H1 (cell line): ENCODE results near the gene GPC3. TPM values are rescaled to one million over a fixed set of nuclear protein-coding genes. Genes with fewer than 3 reads are reported as not detected.

Experiments used
- CTCF ChIA-PET: fragments of 300-600 bp; sonication (Branson Sonifier 250); formaldehyde crosslinking; loops from one replicate; lab custom pipeline; 2021; ENCODE audit not compliant: partially characterized antibody; lab: Charles Lee
- POLR2A ChIA-PET: fragments of 300-600 bp; sonication (Branson Sonifier 250); formaldehyde crosslinking; loops from one replicate; lab custom pipeline; 2021; ENCODE audit warnings: inconsistent platforms; ENCODE audit not compliant: partially characterized antibody; lab: Charles Lee
- DNase-seq, 2 experiments: peaks; one replicate each; pipeline versions ENCODE4 v3.0.0 to v3.0.0-alpha.2; 2010 to 2022; ENCODE audit warnings: low spot score in 2 of 2, low read depth in 1 of 2, mixed read lengths in 1 of 2
- FAIRE-seq: peaks from 2 replicates; lab custom pipeline; 2011; peaks lifted over from hg19 to GRCh38; lab: Jason Lieb, UNC
- H2AFZ ChIP-seq: 2 replicates; pipeline ENCODE4 v1.8.1; 2012; ENCODE audit warnings: low read length, inconsistent platforms
- H2AK5ac ChIP-seq: 2 replicates; pipeline ENCODE4 v1.6.1; 2013; ENCODE audit warnings: low read depth, low read length
- H2BK120ac ChIP-seq: replicated peaks from 2 replicates; pipeline ENCODE3; 2013; ENCODE audit warnings: low read depth, low read length, inconsistent platforms
- H2BK12ac ChIP-seq: 2 replicates; pipeline ENCODE4 v1.6.1; 2013; ENCODE audit warnings: low read depth, low read length
- H2BK15ac ChIP-seq: 2 replicates; pipeline ENCODE4 v1.6.1; 2013; ENCODE audit warnings: low read length
- H2BK20ac ChIP-seq: 2 replicates; pipeline ENCODE4 v1.6.1; 2013; ENCODE audit warnings: low read length
- H2BK5ac ChIP-seq: 2 replicates; pipeline ENCODE4 v1.6.1; 2013; ENCODE audit warnings: low read depth, low read length
- H3K14ac ChIP-seq: 2 replicates; pipeline ENCODE4 v1.6.1; 2013; ENCODE audit warnings: inconsistent platforms; ENCODE audit not compliant: insufficient read length
- H3K18ac ChIP-seq: 2 replicates; pipeline ENCODE4 v1.6.1; 2013; ENCODE audit warnings: low read length; ENCODE audit errors: extremely low read depth
- H3K23ac ChIP-seq: 2 replicates; pipeline ENCODE4 v1.6.1; 2013; ENCODE audit warnings: inconsistent platforms; ENCODE audit not compliant: insufficient read length
- H3K23me2 ChIP-seq: 2 replicates; pipeline ENCODE4 v1.6.1; 2013; ENCODE audit warnings: low read depth, low read length
- H3K27ac ChIP-seq: 2 replicates; pipeline ENCODE4 v1.6.1; 2011; ENCODE audit warnings: low read depth, low read length, inconsistent platforms
- H3K27me3 ChIP-seq, 4 experiments: replicated peaks in 1 of 4; 1 replicate in 1 of 4; 2 replicates in 3 of 4; pipeline versions ENCODE4 v1.6.1 to v1.8.1; 2011 to 2013; ENCODE audit warnings: low read length in 3 of 4, mild to moderate bottlenecking in 3 of 4, inconsistent platforms in 2 of 4, mixed read lengths in 2 of 4, moderate library complexity in 1 of 4; ENCODE audit not compliant: control insufficient read depth in 3 of 4, insufficient read depth in 3 of 4; ENCODE audit errors: extremely low read depth in 1 of 4
- H3K36me3 ChIP-seq, 4 experiments: 2 replicates each; pipeline versions ENCODE4 v1.6.1 to v1.8.1; 2011 to 2013; ENCODE audit warnings: mild to moderate bottlenecking in 4 of 4, low read length in 3 of 4, moderate library complexity in 2 of 4, control low read depth in 1 of 4, inconsistent platforms in 1 of 4; ENCODE audit not compliant: insufficient read depth in 4 of 4, control insufficient read depth in 2 of 4
- H3K4ac ChIP-seq: replicated peaks from 2 replicates; pipeline ENCODE3; 2013; ENCODE audit warnings: low read length, low read depth, mixed read lengths, inconsistent platforms; ENCODE audit not compliant: insufficient read length
- H3K4me1 ChIP-seq, 4 experiments: replicated peaks in 1 of 4; 1 replicate in 1 of 4; 2 replicates in 3 of 4; pipeline versions ENCODE4 v1.6.1 to v1.8.1; 2011 to 2013; ENCODE audit warnings: low read length in 3 of 4, inconsistent platforms in 2 of 4, mixed read lengths in 1 of 4; ENCODE audit not compliant: insufficient read depth in 4 of 4, control insufficient read depth in 3 of 4
- H3K4me2 ChIP-seq, 2 experiments: 2 replicates each; pipeline versions ENCODE4 v1.6.1 to v1.8.1; 2011 to 2013; ENCODE audit warnings: low read depth in 2 of 2, low read length in 2 of 2, control low read depth in 1 of 2, inconsistent platforms in 1 of 2, mild to moderate bottlenecking in 1 of 2; ENCODE audit not compliant: insufficient read depth in 1 of 2
- H3K4me3 ChIP-seq, 4 experiments: fragments of 200-600, 300-600 bp in 1 of 4; sonication (generic), shearing (Covaris generic), sonication (Bioruptor Twin) in 1 of 4; 2 replicates each; pipeline versions ENCODE4 v1.5.1 to v1.8.1; 2011 to 2016; ENCODE audit warnings: low read length in 4 of 4, low read depth in 3 of 4, control low read depth in 2 of 4, inconsistent platforms in 2 of 4, mild to moderate bottlenecking in 2 of 4, mixed read lengths in 1 of 4, moderate library complexity in 1 of 4; ENCODE audit not compliant: insufficient read depth in 2 of 4; ENCODE audit errors: extremely low read depth in 1 of 4
- H3K56ac ChIP-seq: replicated peaks from 2 replicates; pipeline ENCODE3; 2013; ENCODE audit warnings: low read depth, mild to moderate bottlenecking, mixed read lengths, low read length, inconsistent platforms; ENCODE audit not compliant: insufficient read length
- H3K79me1 ChIP-seq: 2 replicates; pipeline ENCODE4 v1.6.1; 2013; ENCODE audit warnings: low read depth, low read length, control low read depth
- H3K79me2 ChIP-seq, 2 experiments: 2 replicates each; pipeline versions ENCODE4 v1.6.1 to v1.8.1; 2012 to 2013; ENCODE audit warnings: low read length in 2 of 2, mild to moderate bottlenecking in 2 of 2, inconsistent platforms in 1 of 2; ENCODE audit not compliant: insufficient read depth in 2 of 2, control insufficient read depth in 1 of 2
- H3K9ac ChIP-seq, 4 experiments: replicated peaks in 1 of 4; 1 replicate in 1 of 4; 2 replicates in 3 of 4; pipeline versions ENCODE4 v1.6.1 to v1.8.1; 2011 to 2013; ENCODE audit warnings: low read depth in 3 of 4, low read length in 3 of 4, control low read depth in 2 of 4, mild to moderate bottlenecking in 2 of 4, moderate library complexity in 2 of 4, inconsistent platforms in 1 of 4; ENCODE audit errors: extremely low read depth in 1 of 4
- H3K9me3 ChIP-seq, 2 experiments: 2 replicates each; pipeline versions ENCODE4 v1.6.1 to v1.8.1; 2012 to 2013; ENCODE audit warnings: mild to moderate bottlenecking in 2 of 2, moderate library complexity in 2 of 2, control low read depth in 1 of 2, inconsistent platforms in 1 of 2, low read depth in 1 of 2, low read length in 1 of 2, mixed read lengths in 1 of 2; ENCODE audit not compliant: insufficient read depth in 2 of 2
- H4K20me1 ChIP-seq, 2 experiments: replicated peaks in 1 of 2; 2 replicates each; pipeline versions ENCODE3 to v1.8.1; 2011 to 2013; ENCODE audit warnings: inconsistent platforms in 2 of 2, low read length in 2 of 2, mild to moderate bottlenecking in 1 of 2; ENCODE audit not compliant: insufficient read depth in 2 of 2, control insufficient read depth in 1 of 2
- H4K5ac ChIP-seq: 2 replicates; pipeline ENCODE4 v1.6.1; 2013; ENCODE audit warnings: low read length, low read depth, mixed read lengths, inconsistent platforms; ENCODE audit not compliant: insufficient read length
- H4K8ac ChIP-seq: 2 replicates; pipeline ENCODE4 v1.8.0; 2013; ENCODE audit warnings: mild to moderate bottlenecking, moderate library complexity, low read length, inconsistent platforms; ENCODE audit not compliant: insufficient read depth; ENCODE audit errors: extremely low read depth
- H4K91ac ChIP-seq: replicated peaks from 2 replicates; pipeline ENCODE3; 2013; ENCODE audit warnings: low read length, mixed read lengths, inconsistent platforms; ENCODE audit not compliant: insufficient read length
- ATF3 ChIP-seq: IDR thresholded peaks from 2 replicates; pipeline ENCODE4 v1.6.1; 2011; ENCODE audit warnings: low read depth, mild to moderate bottlenecking, low read length; ENCODE audit not compliant: insufficient read depth
- CHD1 ChIP-seq: IDR thresholded peaks from 2 replicates; pipeline ENCODE4 v1.6.1; 2012; ENCODE audit warnings: low read depth, low read length, improper control_type of control experiment
- E2F6 ChIP-seq: IDR thresholded peaks from 2 replicates; pipeline ENCODE4 v1.6.1; 2012; ENCODE audit warnings: inconsistent platforms
- FOSL1 ChIP-seq: IDR thresholded peaks from 2 replicates; pipeline ENCODE4 v1.6.1; 2011; ENCODE audit warnings: mild to moderate bottlenecking, low read depth, low read length, moderate library complexity; ENCODE audit not compliant: insufficient read depth
- HDAC6 ChIP-seq: IDR thresholded peaks from one replicate; pipeline ENCODE4 v1.7.1; 2012; ENCODE audit warnings: low read depth, mild to moderate bottlenecking, inconsistent platforms, low read length, moderate library complexity
- JUND ChIP-seq: IDR thresholded peaks from 2 replicates; pipeline ENCODE4 v1.6.1; 2011; ENCODE audit warnings: mild to moderate bottlenecking, improper control_type of control experiment, low read length
- KDM5A ChIP-seq: fragments of 200-600 bp; IDR thresholded peaks from 2 replicates; pipeline ENCODE4 v1.7.1; 2012; ENCODE audit warnings: mild to moderate bottlenecking, low read length, inconsistent platforms, mixed read lengths
- POLR2AphosphoS5 ChIP-seq: IDR thresholded peaks from 2 replicates; pipeline ENCODE4 v1.6.1; 2011; ENCODE audit warnings: low read depth, low read length
- RFX5 ChIP-seq: IDR thresholded peaks from 2 replicates; pipeline ENCODE4 v1.6.1; 2011; ENCODE audit warnings: low read depth, low read length, improper control_type of control experiment, borderline replicate concordance
- SIRT6 ChIP-seq: IDR thresholded peaks from one replicate; pipeline ENCODE4 v1.7.1; 2012; ENCODE audit warnings: low read length, inconsistent platforms
- SIX5 ChIP-seq: IDR thresholded peaks from 2 replicates; pipeline ENCODE4 v1.6.1; 2011; ENCODE audit warnings: mild to moderate bottlenecking, low read depth, low read length
- TAF1 ChIP-seq: IDR thresholded peaks from 2 replicates; pipeline ENCODE4 v1.6.1; 2011; ENCODE audit warnings: mild to moderate bottlenecking, low read depth, low read length
- WGBS, 2 experiments: shearing (Covaris generic) in 1 of 2; methylation state at CpG; one replicate each; pipeline versions ENCODE4 v1.1.6 to v1.1.7; 2013 to 2015; ENCODE audit warnings: low lambda C conversion rate in 2 of 2, mixed read lengths in 2 of 2, inconsistent platforms in 1 of 2, low coverage in 1 of 2, missing lambda C conversion rate in 1 of 2; ENCODE audit not compliant: insufficient replicate concordance in 2 of 2, insufficient coverage in 1 of 2, insufficient read length in 1 of 2; ENCODE audit errors: extremely low coverage in 1 of 2, missing lambda C conversion rate in 1 of 2; 5-methylcytosine and 5-hydroxymethylcytosine counted together
- polyA plus RNA-seq, 7 experiments: library from polyadenylated mRNA; depleted of rRNA in 3 of 7; stranded (reverse) in 5 of 7; unstranded in 2 of 7; fragments of >200 nt in 5 of 7; fragments of 200-250 nt in 2 of 7; gene quantifications; 1 replicate in 5 of 7; 2 replicates in 1 of 7; 4 replicates in 1 of 7; pipeline versions ENCODE4 v1.2.1 to v1.2.3, GENCODE V29; 2011 to 2013; ENCODE audit warnings: missing spikeins in 2 of 7, mixed read lengths in 2 of 7
- total RNA-seq: library from RNA; stranded (reverse); fragmentation: NEBNext Ultra II Directional; extraction: Animal tissue kit (Norgen Biotek cat#: 25700); gene quantifications from 2 replicates; pipeline ENCODE4 v1.2.1, GENCODE V29; 2021

Gene GPC3
- total and polyA plus RNA-seq, 2 of the 8 experiments (the other 6 are each of a cell fraction or from before 2014, with no cell fraction given) = 64.8 to 71.9 TPM

GRCh38 chrX:133676344-133677122, 308.9 kb downstream of the GPC3 start:
- Histone ChIP-seq H3K79me2 (no peaks in the 10 kb centered on the region), H3K4me2 (no peak overlapping the region), H3K18ac (no peak overlapping the region), H2BK20ac (no peak overlapping the region), H2AK5ac (no peak overlapping the region), H3K79me1 (no peaks in the 10 kb centered on the region), H3K36me3 (no peaks in the 10 kb centered on the region)
- no peak for FAIRE-seq
- 92% methylated on average over 1 of the region's 1 CpG; no CpG with 5 or more reads in 1 of the 2 experiments for WGBS, 2 experiments
- TF ChIP-seq JUND (no peak), FOSL1 (no peak), RFX5 (no peak), TAF1 (no peak), POLR2AphosphoS5 (no peak), E2F6 (no peak), ATF3 (no peak), SIX5 (no peak), CHD1 (no peak), KDM5A (no peak), HDAC6 (no peak), SIRT6 (no peak)
- TF ChIP-seq, all 59 proteins: peak for 0
- Histone ChIP-seq H3K4ac (no peak overlapping the region), H3K23ac (no peak overlapping the region), H4K5ac (no peak overlapping the region), H3K4me3 (no peak overlapping the region), H2BK15ac (no peak overlapping the region), H4K20me1 (no peaks in the 10 kb centered on the region), H3K9ac (no peak overlapping the region), H3K9me3 (no peaks in the 10 kb centered on the region), H3K27me3 (no peaks in the 10 kb centered on the region), H2BK12ac (no peak overlapping the region), H2BK5ac (no peak overlapping the region), H3K56ac (no peak overlapping the region), H2AFZ (no peak overlapping the region), H4K8ac (no peak overlapping the region), H4K91ac (no peak overlapping the region), H3K14ac (no peak overlapping the region), H3K23me2 (no peaks in the 10 kb centered on the region), H3K27ac (no peak overlapping the region), H3K4me1 (peaks cover 0 to 8% (median 3%) of the 10 kb centered on the region in 4 experiments; a peak in 3 of 7 replicates), H2BK120ac (no peak overlapping the region)
- DNase-seq = no peak
- ChIA-PET POLR2A (no interaction called here), CTCF (interaction anchor here (1.7 kb wide), 1 partner anchor 20 kb away, joined by 4 read pairs; no protein-coding TSS in a partner anchor)
